ENCODE results near the gene LMOD1. TPM values are rescaled to one million over a fixed set of nuclear protein-coding genes. Genes with fewer than 3 reads are reported as not detected.
A peak's percentile ranks its signal among the peaks of the same experiment; 100 is the strongest.

Gene LMOD1
- total and polyA plus RNA-seq, 11 donors: 4.6 to 24.9 (median 10.0) TPM

- H3K4me3 ChIP-seq: no peak overlapping the region
- no peaks in the 10 kb centered on the region for H3K9me3 ChIP-seq
- 44 to 53% (median 50%) methylated on average over 6 of the region's 6 CpGs for WGBS, 4 donors
- TF ChIP-seq CTCF (IDR thresholded peaks at IDR 0.05) (peak; percentile 48 to 72 (median 59)), POLR2A (IDR thresholded peaks at IDR 0.05) (no peak)
- H3K27ac ChIP-seq: peak overlapping the region in 9 of 12 donors; percentile 12 to 65 (median 33)
- H3K27me3 ChIP-seq: no peaks in the 10 kb centered on the region
- H3K36me3 ChIP-seq: peaks cover 0 to 42% (median 30%) of the 10 kb centered on the region in 9 donors
- peak in 1 of 5 donors; percentile 29 for DNase-seq
- H3K4me1 ChIP-seq: peaks cover 0 to 19% (median 6%) of the 10 kb centered on the region in 12 donors
- intact Hi-C loops (cut with DNase I): loop anchor here in 7 of 10 donors (1.0 to 5.0 kb wide), 4 partner anchors 46 to 95 kb away; no protein-coding TSS in a partner anchor
- peak; percentile 33 to 77 (median 62) for ATAC-seq
These were observed 68.4 kb downstream of the LMOD1 start for GRCh38 chr1:201877877-201878401.

GRCh38 chr1:201876148-201876818, 70.1 kb downstream of the LMOD1 start:
- WGBS, 4 donors: 64 to 71% (median 67%) methylated on average over 8 of the region's 8 CpGs
- H3K27me3 ChIP-seq: no peaks in the 10 kb centered on the region
- H3K4me3 ChIP-seq: no peak overlapping the region
- ATAC-seq (no peak), DNase-seq (no peak)
- no peak overlapping the region for H3K27ac ChIP-seq
- H3K9me3 ChIP-seq: no peaks in the 10 kb centered on the region
- intact Hi-C loops (cut with DNase I): loop anchor here in 6 of 10 donors (2.0 to 5.0 kb wide), 3 partner anchors 44 to 97 kb away; no protein-coding TSS in a partner anchor
- peaks cover 2 to 59% (median 47%) of the 10 kb centered on the region in 9 donors for H3K36me3 ChIP-seq
- TF ChIP-seq POLR2A (IDR thresholded peaks at IDR 0.05) (no peak), CTCF (IDR thresholded peaks at IDR 0.05) (peak in 9 of 12 donors; percentile 11 to 39 (median 33))
- peaks cover 0 to 13% (median 5%) of the 10 kb centered on the region in 12 donors for H3K4me1 ChIP-seq

- H3K27ac ChIP-seq: no peak overlapping the region
- peaks cover 4 to 75% (median 63%) of the 10 kb centered on the region in 9 donors for H3K36me3 ChIP-seq
- H3K4me1 ChIP-seq: peaks cover 0 to 13% (median 2%) of the 10 kb centered on the region in 12 donors
- ATAC-seq: no peak
- H3K4me3 ChIP-seq: no peak overlapping the region
- no peak for DNase-seq
- no peaks in the 10 kb centered on the region for H3K27me3 ChIP-seq
- intact Hi-C loops (cut with DNase I): loop anchor here in 5 of 10 donors (5.0 kb wide), 2 partner anchors 42 to 98 kb away; no protein-coding TSS in a partner anchor
- TF ChIP-seq CTCF (IDR thresholded peaks at IDR 0.05) (no peak), POLR2A (IDR thresholded peaks at IDR 0.05) (no peak)
- 93 to 100% (median 97%) methylated on average over 1 of the region's 1 CpG for WGBS, 4 donors
- no peaks in the 10 kb centered on the region for H3K9me3 ChIP-seq
These were observed 71.7 kb downstream of the LMOD1 start for GRCh38 chr1:201874672-201875071.

GRCh38 chr1:201870397-201870796, 76.0 kb downstream of the LMOD1 start:
- no peak for ATAC-seq
- Histone ChIP-seq H3K36me3 (peaks cover 6 to 100% (median 98%) of the 10 kb centered on the region in 9 donors), H3K4me3 (no peak overlapping the region), H3K9me3 (no peaks in the 10 kb centered on the region), H3K27ac (no peak overlapping the region), H3K4me1 (peaks cover 0 to 4% (median 0%) of the 10 kb centered on the region in 12 donors), H3K27me3 (no peaks in the 10 kb centered on the region)
- intact Hi-C loops (cut with DNase I): no loop called here
- TF ChIP-seq CTCF (IDR thresholded peaks at IDR 0.05) (no peak), POLR2A (IDR thresholded peaks at IDR 0.05) (no peak)
- 93 to 97% (median 95%) methylated on average over 10 of the region's 10 CpGs for WGBS, 4 donors
- no peak for DNase-seq

Measured in heart left ventricle (tissue), 16 donors.